HEK293T (cell line): ENCODE data around the gene MASP1.

Experiments
- CTCF ChIA-PET: fragments of 350-600 bp; formaldehyde crosslinking; extraction: SDS; loops from one replicate; lab custom pipeline; 2021; ENCODE audit warnings: antibody characterized with exemption, inconsistent platforms; lab: Yijun Ruan, JAX
- POLR2A ChIA-PET: fragments of 350-600 bp; formaldehyde crosslinking; extraction: SDS; loops from one replicate; lab custom pipeline; 2020; ENCODE audit warnings: antibody characterized with exemption, inconsistent platforms; lab: Yijun Ruan, JAX
- DNase-seq: peaks from one replicate; pipeline ENCODE4 v3.0.0; 2012; ENCODE audit warnings: mixed read lengths; ENCODE audit errors: extremely low spot score
- ARNT ChIP-seq: fragments of 450-650 bp; IDR thresholded peaks from 2 replicates; pipeline ENCODE4 v1.6.1; 2017; ENCODE audit warnings: mild to moderate bottlenecking
- BHLHE40 ChIP-seq: fragments of 450-650 bp; IDR thresholded peaks from 2 replicates; pipeline ENCODE4 v1.6.1; 2016; ENCODE audit warnings: mild to moderate bottlenecking, moderate library complexity, borderline replicate concordance
- CTBP1 ChIP-seq: fragments of 450-650 bp; IDR thresholded peaks from 2 replicates; pipeline ENCODE4 v1.6.1; 2016; ENCODE audit warnings: borderline replicate concordance
- ELF4 ChIP-seq: fragments of 450-650 bp; IDR thresholded peaks from 2 replicates; pipeline ENCODE4 v1.6.1; 2017; ENCODE audit warnings: antibody characterized with exemption
- FOXA1 ChIP-seq: fragments of 450-650 bp; IDR thresholded peaks from 2 replicates; pipeline ENCODE4 v1.6.1; 2016; ENCODE audit warnings: mild to moderate bottlenecking
- FOXK2 ChIP-seq: fragments of 450-650 bp; IDR thresholded peaks from 2 replicates; pipeline ENCODE4 v1.6.1; 2016; ENCODE audit warnings: mild to moderate bottlenecking
- FOXM1 ChIP-seq: fragments of 450-650 bp; IDR thresholded peaks from 2 replicates; pipeline ENCODE4 v1.6.1; 2017; ENCODE audit warnings: mild to moderate bottlenecking, borderline replicate concordance
- HDGF ChIP-seq: fragments of 450-650 bp; IDR thresholded peaks from 2 replicates; pipeline ENCODE4 v1.6.1; 2017; ENCODE audit warnings: antibody characterized with exemption, borderline replicate concordance
- L3MBTL2 ChIP-seq: fragments of 450-650 bp; conservative IDR thresholded peaks from 2 replicates; pipeline ENCODE4 v1.6.1; 2016; ENCODE audit warnings: mild to moderate bottlenecking
- LEF1 ChIP-seq: fragments of 450-650 bp; IDR thresholded peaks from 2 replicates; pipeline ENCODE4 v1.6.1; 2017; ENCODE audit warnings: mild to moderate bottlenecking, borderline replicate concordance
- NFRKB ChIP-seq: fragments of 450-650 bp; IDR thresholded peaks from 2 replicates; pipeline ENCODE4 v1.6.1; 2016; ENCODE audit warnings: mild to moderate bottlenecking, moderate library complexity
- SP1 ChIP-seq: fragments of 450-650 bp; IDR thresholded peaks from 2 replicates; pipeline ENCODE4 v1.6.1; 2017
- SUZ12 ChIP-seq: fragments of 450-650 bp; IDR thresholded peaks from 2 replicates; pipeline ENCODE4 v1.6.1; 2016; ENCODE audit warnings: mild to moderate bottlenecking
- TARDBP ChIP-seq: fragments of 450-650 bp; IDR thresholded peaks from 2 replicates; pipeline ENCODE4 v1.6.1; 2016
- ZNF384 ChIP-seq: fragments of 450-650 bp; IDR thresholded peaks from 2 replicates; pipeline ENCODE4 v1.6.1; 2016
- TF ChIP-seq, protein P1 (sequence below): fragments of 450-650 bp; IDR thresholded peaks from 2 replicates; pipeline ENCODE4 v1.6.1; 2016

Gene MASP1

DNA sequence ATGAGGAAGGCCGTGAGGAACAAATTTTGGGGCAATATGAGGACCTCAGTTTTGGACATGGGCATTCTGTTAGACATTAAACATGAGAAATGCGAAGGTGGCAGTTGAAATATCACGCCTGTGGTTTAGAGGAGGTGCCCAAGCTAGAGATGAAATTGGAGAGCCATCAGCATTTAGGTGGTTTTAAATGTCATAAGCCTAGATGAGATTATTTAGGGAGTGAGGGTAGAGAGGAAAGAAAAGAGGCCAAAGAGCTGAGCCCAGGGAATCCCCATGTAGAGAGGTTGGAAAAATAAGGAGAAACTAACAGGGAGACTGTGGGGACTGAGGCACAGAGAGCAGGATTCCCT is 79.4 kb downstream of the MASP1 start:
- TF ChIP-seq CTBP1, result no peak
- no peak for TF ChIP-seq L3MBTL2
- POLR2A ChIA-PET, result no interaction called here
- CTCF ChIA-PET, result interaction anchor here (0.5 kb wide), 1 partner anchor 47 kb away, joined by 3 read pairs; no protein-coding TSS in a partner anchor
- no peak for DNase-seq

DNA sequence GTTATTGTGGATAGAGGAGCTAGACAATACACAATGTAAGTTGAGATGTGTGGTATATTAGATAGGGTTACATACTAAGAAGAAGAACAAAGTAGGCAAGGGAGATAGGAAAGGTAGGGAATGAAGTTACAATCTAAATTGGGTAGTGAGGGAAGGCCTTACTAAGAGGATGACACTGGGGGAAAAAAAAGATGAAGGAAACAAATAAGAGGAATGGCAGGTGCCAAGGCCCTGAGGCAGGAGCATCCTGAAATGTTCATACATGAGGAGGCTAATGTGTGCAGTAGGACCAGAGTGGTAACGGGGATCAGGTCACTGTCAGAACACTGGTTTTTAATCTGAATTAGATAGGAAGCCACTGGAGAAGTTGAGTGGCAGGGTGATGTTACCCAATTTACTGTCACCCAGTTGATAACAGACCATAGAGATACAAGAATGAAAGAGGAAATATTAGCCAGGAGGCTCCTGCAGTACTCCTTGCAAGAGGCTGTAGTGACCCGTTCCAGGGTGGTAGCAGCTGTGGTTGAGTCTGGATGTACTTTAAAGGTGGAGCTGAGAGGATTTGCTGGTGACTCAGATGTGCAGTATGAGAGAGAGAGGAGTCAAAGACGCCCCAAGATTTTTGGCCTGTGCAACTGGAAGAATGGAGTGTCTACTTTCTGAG is 79.9 kb downstream of the MASP1 start:
- no peak for DNase-seq
- TF ChIP-seq LEF1 (no peak), ZNF384 (no peak), BHLHE40 (no peak), FOXK2 (no peak), FOXA1 (no peak), SUZ12 (no peak), NFRKB (no peak), FOXM1 (no peak), SP1 (no peak), ELF4 (no peak), TARDBP (no peak), ARNT (no peak), L3MBTL2 (no peak), HDGF (no peak), CTBP1 (no peak)
- TF ChIP-seq, protein P1, sequence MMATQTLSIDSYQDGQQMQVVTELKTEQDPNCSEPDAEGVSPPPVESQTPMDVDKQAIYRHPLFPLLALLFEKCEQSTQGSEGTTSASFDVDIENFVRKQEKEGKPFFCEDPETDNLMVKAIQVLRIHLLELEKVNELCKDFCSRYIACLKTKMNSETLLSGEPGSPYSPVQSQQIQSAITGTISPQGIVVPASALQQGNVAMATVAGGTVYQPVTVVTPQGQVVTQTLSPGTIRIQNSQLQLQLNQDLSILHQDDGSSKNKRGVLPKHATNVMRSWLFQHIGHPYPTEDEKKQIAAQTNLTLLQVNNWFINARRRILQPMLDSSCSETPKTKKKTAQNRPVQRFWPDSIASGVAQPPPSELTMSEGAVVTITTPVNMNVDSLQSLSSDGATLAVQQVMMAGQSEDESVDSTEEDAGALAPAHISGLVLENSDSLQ, result no peak
- CTCF ChIA-PET, result no interaction called here
- POLR2A ChIA-PET, result no interaction called here

DNA sequence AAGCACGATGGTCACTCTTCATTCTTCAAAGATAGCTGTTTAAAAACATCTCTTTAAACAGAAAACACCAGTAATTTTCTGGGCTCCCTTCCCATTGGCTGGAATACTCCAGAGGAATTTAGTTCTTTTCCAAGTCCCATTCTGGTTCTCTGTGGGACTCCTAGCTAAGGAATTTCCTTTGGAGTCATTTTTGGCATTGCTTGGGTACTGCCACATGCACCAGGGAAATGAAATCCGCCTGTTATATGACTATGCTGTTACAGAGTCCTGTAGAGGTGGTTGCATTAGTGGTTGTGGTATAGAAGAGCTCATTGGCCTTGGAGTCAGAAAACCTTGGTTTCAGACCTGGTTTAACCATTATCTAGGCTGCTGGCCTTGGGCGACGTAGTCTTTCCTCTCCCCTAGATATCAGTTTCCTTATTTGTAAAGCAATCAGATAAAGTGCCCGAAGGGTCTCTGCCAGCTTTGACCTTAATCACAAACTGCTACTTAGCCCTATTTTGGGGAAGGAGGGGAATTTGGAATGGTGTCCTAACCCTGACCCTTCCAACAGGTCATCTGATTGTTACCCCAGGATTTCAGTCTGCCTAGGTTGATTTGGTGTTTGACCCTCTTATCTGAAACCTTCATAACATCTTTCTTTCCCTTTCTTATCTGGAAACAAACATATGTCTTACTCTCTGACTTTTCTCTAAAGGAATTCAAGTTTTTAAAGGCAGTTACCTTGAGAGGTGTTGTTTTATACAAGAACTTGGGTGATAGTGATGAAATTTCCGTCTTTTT is 80.8 kb downstream of the MASP1 start:
- POLR2A ChIA-PET, result no interaction called here
- TF ChIP-seq ZNF384, result no peak
- CTCF ChIA-PET, result interaction anchor here (1.5 kb wide), 1 partner anchor 10 kb away, joined by 5 read pairs; no protein-coding TSS in a partner anchor
- DNase-seq, result no peak

DNA sequence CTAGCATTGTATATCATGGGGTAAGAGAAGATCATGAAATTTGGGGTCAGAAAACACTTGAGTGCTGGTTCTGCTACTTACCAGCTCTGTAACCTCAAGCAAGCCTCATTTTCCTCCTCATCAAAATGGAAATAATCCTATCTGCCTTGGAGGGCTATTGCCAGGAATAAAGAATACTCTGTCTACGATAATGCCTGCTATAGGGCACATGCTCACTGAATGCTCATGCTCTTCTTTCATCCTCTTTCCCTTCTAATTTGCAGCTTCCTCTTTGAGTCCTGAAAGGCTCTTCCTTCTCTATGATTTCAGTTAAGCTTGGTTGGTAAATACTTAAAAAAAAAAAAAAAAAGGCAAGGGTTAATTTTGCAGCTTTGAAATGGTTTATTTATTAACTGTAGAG is 81.4 kb downstream of the MASP1 start:
- ChIA-PET POLR2A (no interaction called here), CTCF (interaction anchor here (1.5 kb wide), 1 partner anchor 10 kb away, joined by 5 read pairs; no protein-coding TSS in a partner anchor)
- TF ChIP-seq FOXK2, result no peak
- no peak for TF ChIP-seq NFRKB
- TF ChIP-seq FOXM1, result no peak
- no peak for TF ChIP-seq SUZ12
- no peak for TF ChIP-seq SP1
- TF ChIP-seq TARDBP, result no peak
- no peak for TF ChIP-seq FOXA1
- TF ChIP-seq L3MBTL2, result no peak
- no peak for TF ChIP-seq CTBP1
- TF ChIP-seq ZNF384, result no peak
- no peak for DNase-seq

DNA sequence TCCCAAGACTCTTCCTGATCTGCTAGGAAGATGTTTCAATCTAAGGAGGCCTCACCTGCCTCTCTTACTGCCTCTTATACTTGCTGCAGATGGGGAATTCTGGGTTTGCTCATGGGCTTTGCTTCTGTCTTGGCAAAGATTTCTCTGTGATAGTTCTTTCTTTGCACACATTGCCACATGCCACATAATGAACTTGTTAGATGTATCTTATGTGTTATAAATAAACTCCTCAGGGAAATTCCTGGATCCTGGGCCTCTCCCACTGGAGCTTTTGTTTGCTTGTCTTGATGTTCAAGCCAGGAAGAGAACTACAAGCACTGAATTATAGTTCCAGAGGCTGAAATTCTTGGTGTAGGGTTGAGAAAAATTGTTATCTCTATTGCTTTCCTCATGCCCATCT is 82.0 kb downstream of the MASP1 start:
- POLR2A ChIA-PET, result no interaction called here
- DNase-seq, result no peak
- TF ChIP-seq ZNF384 (no peak), FOXA1 (no peak)
- TF ChIP-seq, protein P1, result no peak
- CTCF ChIA-PET, result interaction anchor here (1.5 kb wide), 1 partner anchor 11 kb away, joined by 5 read pairs; no protein-coding TSS in a partner anchor

DNA sequence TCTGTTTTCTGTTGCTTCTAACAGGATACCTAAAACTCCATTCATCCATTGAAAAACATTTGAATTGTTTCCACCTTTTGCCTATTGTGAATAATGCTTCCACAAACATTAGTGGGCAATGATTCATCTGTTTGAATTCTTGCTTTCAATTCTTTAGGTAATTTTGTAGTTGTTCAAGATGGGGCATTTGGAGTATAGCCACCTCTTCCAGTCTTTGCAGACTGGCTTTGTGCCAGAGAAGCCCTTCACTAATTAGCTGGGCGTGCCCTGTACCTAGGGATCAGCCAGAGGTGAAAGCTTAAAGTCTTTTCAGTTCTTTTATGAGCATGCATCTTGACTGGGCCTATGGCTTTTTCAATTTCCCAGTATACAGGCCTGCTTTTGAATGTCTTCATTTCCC is 83.4 kb downstream of the MASP1 start:
- CTCF ChIA-PET, result interaction anchor here (1.6 kb wide), 1 partner anchor 69 kb away, joined by 3 read pairs; the partner anchor contains the start of gene RPL39L
- TF ChIP-seq L3MBTL2 (no peak), ZNF384 (no peak), ELF4 (no peak), FOXK2 (no peak), SUZ12 (no peak), ARNT (no peak), CTBP1 (no peak), FOXA1 (no peak)
- POLR2A ChIA-PET, result no interaction called here
- DNase-seq, result no peak

DNA sequence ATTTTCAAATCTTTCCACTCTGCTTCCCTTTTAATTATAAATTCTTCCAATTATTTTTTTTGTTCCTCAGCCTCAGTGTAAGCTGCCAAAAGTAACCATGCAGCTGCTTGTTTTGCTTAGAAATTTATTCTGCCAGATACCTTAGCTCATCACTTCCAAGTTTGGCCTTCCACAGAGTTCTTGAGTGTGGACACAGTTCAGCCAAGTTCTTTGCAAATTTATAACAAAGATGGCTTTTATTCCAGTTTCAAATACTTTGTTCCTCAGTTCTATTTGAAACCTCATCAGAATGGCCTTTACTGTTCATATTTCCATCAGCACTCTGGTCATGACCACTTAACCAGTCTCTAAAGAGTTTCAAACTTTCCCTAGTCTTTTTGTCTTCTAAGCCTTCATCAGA is 83.9 kb downstream of the MASP1 start:
- DNase-seq, result no peak
- TF ChIP-seq FOXA1, result no peak
- TF ChIP-seq ARNT, result no peak
- no peak for TF ChIP-seq HDGF
- no peak for TF ChIP-seq ELF4
- TF ChIP-seq ZNF384, result no peak
- TF ChIP-seq LEF1, result no peak
- TF ChIP-seq SUZ12, result no peak
- no peak for TF ChIP-seq NFRKB
- TF ChIP-seq L3MBTL2, result no peak
- no peak for TF ChIP-seq FOXM1
- no peak for TF ChIP-seq FOXK2
- TF ChIP-seq, protein P1, result no peak
- TF ChIP-seq SP1, result no peak
- no peak for TF ChIP-seq BHLHE40
- no peak for TF ChIP-seq CTBP1
- no peak for TF ChIP-seq TARDBP
- POLR2A ChIA-PET, result no interaction called here
- CTCF ChIA-PET, result interaction anchor here (1.6 kb wide), 1 partner anchor 68 kb away, joined by 3 read pairs; the partner anchor contains the start of gene RPL39L
